ENCODE results near the gene TEF. TPM values are rescaled to one million over a fixed set of nuclear protein-coding genes. Genes with fewer than 3 reads are reported as not detected.

The TEF gene
- total RNA-seq, 1 donor from 2014 or later = 12.5 TPM

DNA sequence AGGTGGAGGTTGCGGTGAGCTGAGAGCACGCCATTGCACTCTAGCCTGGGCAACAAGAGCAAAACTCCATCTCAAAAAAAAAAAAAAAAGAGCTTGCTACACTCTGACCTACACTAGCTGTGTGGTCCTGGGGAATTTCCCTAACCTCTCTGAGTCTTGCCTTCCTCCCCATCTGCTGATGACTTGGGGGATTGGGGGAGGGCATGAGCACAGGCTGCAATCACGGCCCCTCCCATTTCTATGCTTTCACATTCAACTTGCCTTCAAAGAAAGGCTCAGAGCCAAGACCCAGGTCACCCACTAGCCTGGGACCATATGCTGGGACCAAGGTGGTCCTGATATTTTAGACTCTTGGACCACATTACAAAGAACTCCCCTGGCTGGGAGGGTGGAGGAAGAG lies 39.8 kb upstream of the TEF start:
- Histone ChIP-seq H3K4me1 (ENCODE audit: control insufficient read depth in 3 of 3, insufficient read depth in 3 of 3, low read length in 3 of 3) (peaks cover 0 to 3% (median 2%) of the 10 kb centered on the region in 3 donors), H3K27ac (ENCODE audit: low read depth, low read length) (no peak overlapping the region), H3K36me3 (ENCODE audit: control insufficient read depth in 3 of 3, insufficient read depth in 3 of 3, low read length in 3 of 3) (peaks cover 60 to 68% (median 63%) of the 10 kb centered on the region in 3 donors), H3K27me3 (ENCODE audit: control insufficient read depth in 3 of 3, insufficient read depth in 3 of 3, low read length in 3 of 3) (no peaks in the 10 kb centered on the region), H3K9me3 (ENCODE audit: control insufficient read depth in 3 of 3, low read length in 3 of 3) (no peaks in the 10 kb centered on the region), H3K4me3 (ENCODE audit: low read length in 3 of 3) (no peak overlapping the region), H3K9ac (ENCODE audit: low read depth in 1 of 3, low read length in 3 of 3) (no peak overlapping the region)

DNA sequence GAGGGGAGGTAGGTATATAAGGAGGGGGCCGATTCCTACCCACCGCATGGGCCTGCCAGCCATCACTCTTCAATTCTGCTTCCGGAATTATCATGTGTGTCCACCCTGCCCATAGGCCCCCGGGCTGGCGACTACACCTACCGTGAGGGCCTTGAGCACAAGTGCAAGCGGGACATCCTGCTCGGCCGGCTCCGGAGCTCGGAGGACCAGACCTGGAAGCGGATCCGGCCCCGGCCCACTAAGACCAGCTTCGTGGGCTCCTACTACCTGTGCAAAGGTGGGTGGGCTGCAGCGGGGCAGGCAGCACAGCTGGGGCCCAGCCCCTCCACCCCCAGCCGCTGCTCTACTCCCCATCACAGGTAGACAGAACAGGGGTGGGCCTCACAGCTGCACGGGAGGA lies 38.4 kb upstream of the TEF start:
- Histone ChIP-seq H3K4me3 (ENCODE audit: low read length in 3 of 3) (no peak overlapping the region), H3K4me1 (ENCODE audit: control insufficient read depth in 3 of 3, insufficient read depth in 3 of 3, low read length in 3 of 3) (peaks cover 5 to 12% (median 10%) of the 10 kb centered on the region in 3 donors), H3K9me3 (ENCODE audit: control insufficient read depth in 3 of 3, low read length in 3 of 3) (no peaks in the 10 kb centered on the region), H3K36me3 (ENCODE audit: control insufficient read depth in 3 of 3, insufficient read depth in 3 of 3, low read length in 3 of 3) (peaks cover 66 to 78% (median 71%) of the 10 kb centered on the region in 3 donors), H3K27me3 (ENCODE audit: control insufficient read depth in 3 of 3, insufficient read depth in 3 of 3, low read length in 3 of 3) (no peaks in the 10 kb centered on the region), H3K9ac (ENCODE audit: low read depth in 1 of 3, low read length in 3 of 3) (no peak overlapping the region), H3K27ac (ENCODE audit: low read depth, low read length) (no peak overlapping the region)

DNA sequence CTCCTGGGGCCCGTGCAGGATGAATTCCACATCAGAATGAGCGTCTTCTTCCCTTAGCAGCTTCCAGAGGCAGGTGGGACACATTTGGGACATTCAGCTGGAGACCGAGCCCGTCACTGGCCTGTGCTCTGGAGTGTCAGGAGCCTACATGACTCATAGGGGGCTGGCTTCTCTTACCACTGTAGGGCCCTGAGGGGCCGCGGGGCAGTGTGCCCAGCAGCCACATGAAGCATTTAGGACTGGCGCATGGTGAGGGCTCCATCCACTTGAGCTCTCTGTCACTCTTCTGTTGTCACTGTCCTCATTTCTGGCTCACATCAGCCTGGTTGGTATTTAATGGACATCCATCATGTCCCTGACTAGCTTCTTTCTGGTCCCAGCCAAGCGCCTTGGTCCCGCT lies 38.0 kb upstream of the TEF start:
- Histone ChIP-seq H3K4me3 (ENCODE audit: low read length in 3 of 3) (no peak overlapping the region), H3K36me3 (ENCODE audit: control insufficient read depth in 3 of 3, insufficient read depth in 3 of 3, low read length in 3 of 3) (peaks cover 68 to 81% (median 72%) of the 10 kb centered on the region in 3 donors), H3K4me1 (ENCODE audit: control insufficient read depth in 3 of 3, insufficient read depth in 3 of 3, low read length in 3 of 3) (peaks cover 5 to 12% (median 10%) of the 10 kb centered on the region in 3 donors), H3K9ac (ENCODE audit: low read depth in 1 of 3, low read length in 3 of 3) (no peak overlapping the region), H3K27ac (ENCODE audit: low read depth, low read length) (no peak overlapping the region), H3K27me3 (ENCODE audit: control insufficient read depth in 3 of 3, insufficient read depth in 3 of 3, low read length in 3 of 3) (no peaks in the 10 kb centered on the region), H3K9me3 (ENCODE audit: control insufficient read depth in 3 of 3, low read length in 3 of 3) (no peaks in the 10 kb centered on the region)

DNA sequence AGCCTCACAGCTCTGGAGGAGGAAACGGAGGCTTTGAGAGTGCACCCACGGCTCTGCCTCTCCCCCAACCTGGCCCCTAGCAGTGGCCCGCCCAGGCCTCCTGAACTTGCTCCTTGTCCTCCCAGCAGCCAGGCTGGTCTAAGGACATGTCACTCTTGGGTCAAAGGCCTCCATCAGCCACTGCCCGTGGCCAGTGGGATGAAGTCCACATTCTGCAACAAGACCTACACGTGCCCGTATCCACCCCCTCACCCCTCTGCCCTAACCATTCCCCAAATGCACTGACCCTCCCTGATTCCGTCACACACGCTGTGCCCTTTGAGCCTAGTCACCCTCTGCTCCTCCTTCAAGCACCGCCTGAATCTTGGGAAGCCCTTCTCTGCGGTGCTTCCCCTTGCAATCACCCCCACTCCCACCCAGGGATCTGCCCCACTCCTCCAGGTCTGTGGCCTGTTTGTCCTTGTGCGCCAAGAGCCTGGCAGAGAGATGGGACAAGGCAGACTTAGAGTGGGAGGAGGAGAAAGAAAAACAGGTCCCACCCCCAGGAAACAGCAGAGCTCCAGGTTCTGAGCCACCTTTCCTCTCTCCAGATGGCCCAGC lies 37.5 kb upstream of the TEF start:
- Histone ChIP-seq H3K9me3 (ENCODE audit: control insufficient read depth in 3 of 3, low read length in 3 of 3) (no peaks in the 10 kb centered on the region), H3K4me3 (ENCODE audit: low read length in 3 of 3) (no peak overlapping the region), H3K9ac (ENCODE audit: low read depth in 1 of 3, low read length in 3 of 3) (no peak overlapping the region), H3K27ac (ENCODE audit: low read depth, low read length) (no peak overlapping the region), H3K4me1 (ENCODE audit: control insufficient read depth in 3 of 3, insufficient read depth in 3 of 3, low read length in 3 of 3) (peaks cover 5 to 12% (median 10%) of the 10 kb centered on the region in 3 donors), H3K27me3 (ENCODE audit: control insufficient read depth in 3 of 3, insufficient read depth in 3 of 3, low read length in 3 of 3) (no peaks in the 10 kb centered on the region), H3K36me3 (ENCODE audit: control insufficient read depth in 3 of 3, insufficient read depth in 3 of 3, low read length in 3 of 3) (peaks cover 68 to 81% (median 76%) of the 10 kb centered on the region in 3 donors)

DNA sequence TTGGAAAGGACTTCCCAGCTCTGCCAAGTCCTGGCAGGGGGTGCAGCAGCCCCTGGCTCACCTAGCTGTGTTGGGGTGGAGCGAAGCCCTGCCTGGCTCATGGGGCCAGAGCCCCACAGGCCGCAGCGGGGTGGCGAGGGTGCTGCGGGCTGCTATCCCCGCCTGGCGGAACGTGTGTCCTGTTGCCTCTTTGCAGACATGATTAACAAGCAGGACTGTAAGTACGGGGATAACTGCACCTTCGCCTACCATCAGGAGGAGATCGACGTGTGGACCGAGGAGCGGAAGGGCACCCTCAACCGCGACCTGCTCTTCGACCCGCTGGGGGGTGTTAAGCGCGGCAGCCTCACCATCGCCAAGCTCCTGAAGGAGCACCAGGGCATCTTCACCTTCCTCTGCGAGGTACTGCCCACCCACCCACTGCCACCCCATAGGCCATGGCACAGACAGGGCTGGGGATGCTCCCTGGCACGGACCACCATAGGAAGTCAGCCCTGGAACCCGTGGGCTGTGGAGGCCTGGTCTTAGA lies 35.9 kb upstream of the TEF start:
- Histone ChIP-seq H3K4me1 (ENCODE audit: control insufficient read depth in 3 of 3, insufficient read depth in 3 of 3, low read length in 3 of 3) (peaks cover 13 to 16% (median 15%) of the 10 kb centered on the region in 3 donors), H3K27me3 (ENCODE audit: control insufficient read depth in 3 of 3, insufficient read depth in 3 of 3, low read length in 3 of 3) (no peaks in the 10 kb centered on the region), H3K9ac (ENCODE audit: low read depth in 1 of 3, low read length in 3 of 3) (no peak overlapping the region), H3K4me3 (ENCODE audit: low read length in 3 of 3) (no peak overlapping the region), H3K27ac (ENCODE audit: low read depth, low read length) (no peak overlapping the region), H3K36me3 (ENCODE audit: control insufficient read depth in 3 of 3, insufficient read depth in 3 of 3, low read length in 3 of 3) (peaks cover 71 to 82% (median 79%) of the 10 kb centered on the region in 3 donors), H3K9me3 (ENCODE audit: control insufficient read depth in 3 of 3, low read length in 3 of 3) (no peaks in the 10 kb centered on the region)

DNA sequence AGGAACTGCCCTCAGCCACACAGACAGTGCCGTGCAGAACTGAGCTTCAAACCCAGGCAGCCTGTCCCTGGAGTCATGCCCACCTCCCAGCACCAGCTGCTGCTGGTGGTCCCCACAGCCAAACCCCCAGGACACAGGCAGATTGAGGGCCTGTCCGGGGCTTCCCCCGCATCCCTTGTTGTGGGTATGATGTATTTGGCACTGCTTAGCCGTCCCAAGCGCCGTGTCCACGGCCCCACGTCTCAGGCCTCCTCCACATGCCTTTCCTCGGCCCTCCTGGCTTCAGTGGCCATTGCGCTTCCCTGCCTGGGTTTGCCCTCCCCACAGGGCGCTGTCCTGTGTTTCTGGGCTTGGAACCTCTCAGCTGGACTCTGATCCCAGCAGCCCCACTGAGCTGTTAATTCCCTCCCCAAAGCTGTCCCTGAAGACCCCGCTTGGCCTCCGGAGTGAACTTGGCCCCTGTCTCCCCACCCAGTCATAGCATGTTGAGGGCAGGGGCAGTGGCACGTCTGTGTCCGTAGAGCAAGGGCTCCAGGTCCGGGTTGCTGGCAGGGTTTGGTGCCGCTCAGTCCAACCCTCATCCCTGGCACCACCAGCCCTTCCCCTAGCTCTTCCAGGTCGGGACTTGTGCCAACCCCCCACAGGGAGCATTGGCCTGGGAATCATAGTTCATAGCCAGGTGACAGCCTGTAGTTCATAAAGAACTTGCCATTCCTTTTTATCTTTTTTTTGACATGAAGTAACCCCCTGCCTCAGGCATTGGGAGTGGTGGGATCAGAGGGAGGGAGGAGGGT lies 34.5 kb upstream of the TEF start:
- Histone ChIP-seq H3K4me1 (ENCODE audit: control insufficient read depth in 3 of 3, insufficient read depth in 3 of 3, low read length in 3 of 3) (peaks cover 16 to 18% (median 17%) of the 10 kb centered on the region in 3 donors), H3K27me3 (ENCODE audit: control insufficient read depth in 3 of 3, insufficient read depth in 3 of 3, low read length in 3 of 3) (no peaks in the 10 kb centered on the region), H3K9me3 (ENCODE audit: control insufficient read depth in 3 of 3, low read length in 3 of 3) (no peaks in the 10 kb centered on the region), H3K4me3 (ENCODE audit: low read length in 3 of 3) (no peak overlapping the region), H3K9ac (ENCODE audit: low read depth in 1 of 3, low read length in 3 of 3) (peak overlapping the region in 2 of 3 donors; percentile 12 to 25), H3K27ac (ENCODE audit: low read depth, low read length) (no peak overlapping the region), H3K36me3 (ENCODE audit: control insufficient read depth in 3 of 3, insufficient read depth in 3 of 3, low read length in 3 of 3) (peaks cover 74 to 87% (median 82%) of the 10 kb centered on the region in 3 donors)

DNA sequence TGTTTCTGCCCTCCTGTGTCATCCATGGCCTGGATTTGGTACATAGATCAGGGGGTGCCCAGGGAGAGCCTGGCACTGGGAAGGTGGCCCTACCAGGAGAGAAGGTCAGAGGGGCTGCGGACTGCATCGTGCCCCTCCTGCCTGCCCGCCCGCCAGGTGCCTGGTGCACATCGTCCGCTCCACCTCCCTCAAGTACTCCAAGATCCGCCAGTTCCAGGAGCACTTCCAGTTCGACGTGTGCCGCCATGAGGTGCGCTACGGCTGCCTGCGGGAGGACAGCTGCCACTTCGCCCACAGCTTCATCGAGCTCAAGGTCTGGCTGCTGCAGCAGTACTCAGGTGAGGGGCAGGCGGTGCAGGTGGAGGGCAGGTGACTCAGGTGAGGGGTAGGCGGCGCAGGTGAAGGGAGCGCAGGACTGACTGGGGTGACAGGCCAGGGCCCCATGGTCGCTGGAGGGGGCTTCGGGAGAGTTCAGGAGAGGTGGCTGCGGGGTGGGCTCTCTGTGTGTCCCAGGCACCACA lies 32.7 kb upstream of the TEF start:
- Histone ChIP-seq H3K4me1 (ENCODE audit: control insufficient read depth in 3 of 3, insufficient read depth in 3 of 3, low read length in 3 of 3) (peaks cover 16 to 18% (median 17%) of the 10 kb centered on the region in 3 donors), H3K27me3 (ENCODE audit: control insufficient read depth in 3 of 3, insufficient read depth in 3 of 3, low read length in 3 of 3) (no peaks in the 10 kb centered on the region), H3K36me3 (ENCODE audit: control insufficient read depth in 3 of 3, insufficient read depth in 3 of 3, low read length in 3 of 3) (peaks cover 71 to 82% (median 78%) of the 10 kb centered on the region in 3 donors), H3K9ac (ENCODE audit: low read depth in 1 of 3, low read length in 3 of 3) (peak overlapping the region in 1 of 3 donors; percentile 16), H3K4me3 (ENCODE audit: low read length in 3 of 3) (no peak overlapping the region), H3K27ac (ENCODE audit: low read depth, low read length) (no peak overlapping the region), H3K9me3 (ENCODE audit: control insufficient read depth in 3 of 3, low read length in 3 of 3) (no peaks in the 10 kb centered on the region)

DNA sequence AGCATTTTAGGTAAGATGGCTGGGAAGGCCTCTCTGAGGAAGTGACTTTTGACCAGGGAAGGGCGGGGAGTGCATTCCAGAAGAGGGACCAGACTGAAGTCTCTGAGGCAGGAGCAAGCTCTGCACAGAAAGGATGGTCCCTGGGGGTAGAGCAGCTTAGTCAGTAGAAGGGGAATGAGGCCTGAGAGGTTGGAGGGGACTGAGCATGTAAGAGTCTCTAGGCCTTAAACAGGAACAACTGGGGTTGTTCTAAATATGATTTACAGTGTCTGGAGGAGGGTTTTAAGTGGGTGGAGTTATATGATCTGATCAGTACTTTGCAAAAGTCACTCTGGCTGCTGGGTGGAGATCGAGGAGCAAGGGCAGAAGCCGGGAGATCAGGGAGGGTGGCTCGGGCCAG lies 31.7 kb upstream of the TEF start:
- H3K9me3 ChIP-seq (ENCODE audit: control insufficient read depth in 3 of 3, low read length in 3 of 3) = no peaks in the 10 kb centered on the region
- peaks cover 74 to 82% (median 78%) of the 10 kb centered on the region in 3 donors for H3K36me3 ChIP-seq (ENCODE audit: control insufficient read depth in 3 of 3, insufficient read depth in 3 of 3, low read length in 3 of 3)
- peaks cover 16 to 18% (median 17%) of the 10 kb centered on the region in 3 donors for H3K4me1 ChIP-seq (ENCODE audit: control insufficient read depth in 3 of 3, insufficient read depth in 3 of 3, low read length in 3 of 3)
- no peak overlapping the region for H3K4me3 ChIP-seq (ENCODE audit: low read length in 3 of 3)
- H3K27me3 ChIP-seq (ENCODE audit: control insufficient read depth in 3 of 3, insufficient read depth in 3 of 3, low read length in 3 of 3) = no peaks in the 10 kb centered on the region
- no peak overlapping the region for H3K9ac ChIP-seq (ENCODE audit: low read depth in 1 of 3, low read length in 3 of 3)
- H3K27ac ChIP-seq (ENCODE audit: low read depth, low read length) = no peak overlapping the region

DNA sequence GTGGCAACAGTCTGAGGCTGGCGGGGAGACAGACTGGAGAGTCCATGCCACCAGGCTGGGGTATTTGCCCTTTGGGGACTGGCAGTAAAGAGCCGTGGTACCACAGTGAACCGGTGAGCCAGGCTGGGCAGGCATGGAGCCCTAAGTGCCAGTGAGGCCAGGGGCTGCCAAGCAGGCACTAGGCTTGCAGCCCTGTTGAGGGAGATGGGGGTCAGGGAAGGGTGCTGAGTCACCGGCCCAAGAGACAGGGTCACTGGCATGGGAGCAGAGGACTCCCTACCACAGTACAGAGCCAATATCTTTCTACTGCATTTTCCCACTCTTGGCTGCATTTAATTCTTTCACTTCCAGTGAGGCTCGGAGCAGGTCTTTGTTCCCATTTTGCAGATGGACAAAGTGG lies 30.7 kb upstream of the TEF start:
- Histone ChIP-seq H3K4me1 (ENCODE audit: control insufficient read depth in 3 of 3, insufficient read depth in 3 of 3, low read length in 3 of 3) (peaks cover 16 to 18% (median 17%) of the 10 kb centered on the region in 3 donors), H3K27ac (ENCODE audit: low read depth, low read length) (no peak overlapping the region), H3K9me3 (ENCODE audit: control insufficient read depth in 3 of 3, low read length in 3 of 3) (no peaks in the 10 kb centered on the region), H3K4me3 (ENCODE audit: low read length in 3 of 3) (no peak overlapping the region), H3K27me3 (ENCODE audit: control insufficient read depth in 3 of 3, insufficient read depth in 3 of 3, low read length in 3 of 3) (no peaks in the 10 kb centered on the region), H3K9ac (ENCODE audit: low read depth in 1 of 3, low read length in 3 of 3) (no peak overlapping the region), H3K36me3 (ENCODE audit: control insufficient read depth in 3 of 3, insufficient read depth in 3 of 3, low read length in 3 of 3) (peaks cover 78 to 85% (median 80%) of the 10 kb centered on the region in 3 donors)

DNA sequence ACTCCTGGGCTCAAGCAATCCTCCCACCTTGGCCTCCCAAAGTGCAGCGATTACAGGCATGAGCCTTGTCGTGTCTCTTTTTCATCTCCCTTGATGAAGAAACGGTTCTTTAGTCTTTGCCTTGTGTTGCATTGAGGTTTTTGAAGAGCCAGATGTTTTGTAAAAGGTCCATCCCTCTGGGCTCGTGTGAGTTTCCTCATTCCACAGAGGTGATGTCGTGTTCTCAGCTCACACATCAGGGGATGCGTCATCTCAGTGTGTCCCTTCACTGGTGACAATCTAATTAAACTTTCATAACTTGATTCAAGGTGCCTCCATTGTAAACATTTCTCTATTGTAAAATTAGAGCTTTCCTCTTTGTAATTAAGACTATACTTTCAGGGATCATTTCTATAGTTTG lies 29.7 kb upstream of the TEF start:
- no peak overlapping the region for H3K9ac ChIP-seq (ENCODE audit: low read depth in 1 of 3, low read length in 3 of 3)
- H3K36me3 ChIP-seq (ENCODE audit: control insufficient read depth in 3 of 3, insufficient read depth in 3 of 3, low read length in 3 of 3) = peaks cover 80 to 82% (median 82%) of the 10 kb centered on the region in 3 donors
- H3K27ac ChIP-seq (ENCODE audit: low read depth, low read length) = no peak overlapping the region
- H3K4me3 ChIP-seq (ENCODE audit: low read length in 3 of 3) = no peak overlapping the region
- H3K4me1 ChIP-seq (ENCODE audit: control insufficient read depth in 3 of 3, insufficient read depth in 3 of 3, low read length in 3 of 3) = peaks cover 14 to 17% (median 15%) of the 10 kb centered on the region in 3 donors
- no peaks in the 10 kb centered on the region for H3K27me3 ChIP-seq (ENCODE audit: control insufficient read depth in 3 of 3, insufficient read depth in 3 of 3, low read length in 3 of 3)
- no peaks in the 10 kb centered on the region for H3K9me3 ChIP-seq (ENCODE audit: control insufficient read depth in 3 of 3, low read length in 3 of 3)
